GM19452 (cell line): ENCODE results near the gene KRT79.
"Not testable (repeated sequence)": the region's sequence is repeated elsewhere in the genome, so short reads cannot be mapped to it uniquely, and the experiment has no call there.

Source experiments
- ATAC-seq: cut with Tn5 transposase; IDR thresholded peaks from one replicate; pipeline ENCODE4 v1.9.1; 2021; ENCODE audit not compliant: unreplicated experiment

Gene KRT79

DNA sequence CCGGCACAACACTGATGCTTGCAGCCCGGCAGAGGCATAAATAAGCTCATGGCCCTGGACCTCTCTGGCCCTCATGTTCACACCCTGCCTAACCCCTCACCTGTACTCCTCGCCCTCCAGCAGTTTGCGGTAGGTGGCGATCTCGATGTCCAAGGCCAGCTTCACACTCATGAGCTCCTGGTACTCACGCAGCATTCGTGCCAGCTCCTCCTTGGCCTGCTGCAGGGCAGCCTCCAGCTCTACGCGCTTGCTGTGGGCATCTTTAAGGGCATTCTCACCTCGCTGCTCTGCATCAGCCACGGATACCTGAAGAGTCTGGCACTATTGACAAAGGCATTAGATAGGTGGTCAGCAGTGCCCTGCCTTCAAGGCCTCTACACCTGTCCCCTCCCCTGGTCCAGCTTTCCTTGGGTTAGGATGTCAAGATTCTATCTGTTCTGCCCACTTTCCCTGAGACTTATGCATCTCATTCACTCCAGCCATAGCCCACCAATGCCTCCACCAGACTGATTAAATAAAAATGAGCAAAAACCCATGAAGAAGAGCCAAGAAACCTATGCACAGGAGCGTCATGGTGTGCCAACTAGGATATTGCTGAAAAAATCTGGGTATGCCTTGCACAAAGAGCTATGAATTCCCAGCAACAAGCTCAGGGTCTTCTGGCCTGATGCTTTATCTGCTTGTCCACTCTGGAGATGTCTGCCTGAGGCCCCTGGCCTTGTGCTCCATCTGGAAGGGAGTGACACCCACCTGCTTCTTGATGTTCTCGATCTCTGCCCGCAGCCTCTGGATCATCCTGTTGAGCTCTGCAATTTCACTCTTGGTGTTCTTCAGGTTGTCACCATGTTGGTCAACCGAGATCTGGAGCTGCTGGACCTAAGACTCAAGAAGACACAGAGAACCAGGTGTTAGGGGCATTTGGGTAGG lies 26.3 kb downstream of the KRT79 start:
- no peak for ATAC-seq

DNA sequence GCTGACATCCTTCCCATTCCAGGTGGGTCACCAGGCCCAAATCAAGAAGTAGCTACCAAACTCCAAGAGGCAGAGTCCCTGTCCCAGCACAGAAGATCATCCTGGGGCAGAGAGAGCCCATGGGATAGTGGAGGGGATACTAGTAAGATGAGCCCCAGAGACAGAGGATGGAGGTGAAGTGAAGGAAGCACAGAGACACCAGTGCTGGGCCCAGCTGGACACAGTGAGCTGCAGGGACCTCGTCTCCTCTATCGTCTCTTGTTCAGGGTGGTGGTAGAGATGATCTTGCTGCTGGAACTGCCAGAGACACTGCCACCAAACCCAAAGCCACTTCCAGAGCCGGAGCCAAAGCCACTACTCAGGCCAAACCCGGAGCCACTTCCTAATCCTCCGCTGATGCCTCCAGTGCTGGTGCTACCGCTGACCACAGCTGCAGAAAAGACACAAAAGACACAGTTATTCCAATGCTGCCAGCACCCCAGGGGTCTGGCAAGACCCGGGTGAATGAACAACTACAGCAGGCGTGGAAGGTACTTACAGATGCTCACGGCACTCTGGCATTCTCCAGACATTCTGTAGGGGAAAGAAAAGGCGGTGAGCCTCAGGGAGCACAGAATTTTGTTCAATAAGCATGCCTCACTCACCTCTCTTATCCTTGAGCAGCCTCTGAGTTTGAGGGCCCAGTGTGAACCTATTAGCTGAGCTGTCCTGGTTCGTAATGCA lies 27.1 kb downstream of the KRT79 start:
- ATAC-seq, result no peak

- ATAC-seq, result no peak
Measured at GRCh38 chr12:52806169-52806811, 27.8 kb downstream of the KRT79 start.

GRCh38 chr12:52805739-52806138 lies 28.4 kb downstream of the KRT79 start:
- ATAC-seq, result no peak

DNA sequence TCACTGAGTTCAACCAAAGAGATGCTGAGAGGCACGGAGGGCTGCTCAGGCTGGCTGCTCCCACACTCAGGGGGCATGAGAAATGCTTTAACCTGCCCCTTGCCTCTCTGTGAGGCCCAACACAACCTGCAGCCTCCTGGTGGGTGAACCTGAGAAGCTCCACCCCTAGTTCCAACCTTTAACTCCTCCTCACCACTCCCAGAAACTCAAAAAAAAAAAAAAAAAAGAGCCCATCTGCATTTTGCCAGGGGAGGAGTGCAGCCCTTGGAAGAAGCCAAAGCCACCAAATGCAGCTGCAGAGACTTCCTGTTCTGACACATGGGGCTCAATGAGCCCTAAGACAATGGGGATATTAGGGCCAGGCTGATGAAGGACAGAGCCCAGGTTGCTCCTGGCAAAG lies 29.1 kb downstream of the KRT79 start:
- no peak for ATAC-seq

DNA sequence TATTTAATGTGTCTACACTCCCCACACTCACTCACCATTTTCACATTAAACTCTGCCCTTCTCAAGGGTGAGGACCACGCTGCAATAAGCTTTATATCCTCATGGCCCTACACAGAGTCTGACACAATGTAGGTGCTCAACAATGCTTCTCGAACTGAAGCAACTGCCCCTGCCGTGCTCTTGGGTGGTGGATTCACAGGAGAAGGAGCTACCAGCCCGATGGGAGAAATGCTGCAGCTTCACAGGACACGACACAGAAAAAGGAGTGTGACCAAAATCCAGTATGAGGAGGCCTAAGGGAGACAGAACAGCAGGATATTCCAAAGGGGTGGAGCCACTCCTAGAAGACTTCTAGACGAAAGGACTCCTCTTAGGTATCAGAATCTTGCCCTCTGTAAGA lies 31.7 kb downstream of the KRT79 start:
- ATAC-seq, result no peak

DNA sequence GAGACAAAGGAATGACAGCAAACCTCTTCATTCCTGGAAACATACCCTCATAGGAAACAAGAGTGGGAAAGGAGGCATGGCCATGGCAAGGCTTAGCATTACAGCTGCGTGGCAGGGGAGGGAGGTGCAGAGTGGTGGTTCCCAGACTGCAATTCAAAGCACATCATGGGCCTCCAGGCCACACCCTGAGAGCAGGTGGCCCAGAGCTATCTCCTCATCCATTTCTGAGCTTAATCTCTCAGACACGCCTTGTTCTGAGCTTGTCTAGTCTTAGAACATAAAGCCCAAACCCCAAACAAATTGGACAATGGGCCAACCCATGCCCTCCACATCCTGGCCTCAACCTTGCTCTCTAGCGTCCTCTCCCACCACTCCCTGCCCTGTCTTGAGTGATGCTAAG lies 32.3 kb downstream of the KRT79 start:
- no peak for ATAC-seq

DNA sequence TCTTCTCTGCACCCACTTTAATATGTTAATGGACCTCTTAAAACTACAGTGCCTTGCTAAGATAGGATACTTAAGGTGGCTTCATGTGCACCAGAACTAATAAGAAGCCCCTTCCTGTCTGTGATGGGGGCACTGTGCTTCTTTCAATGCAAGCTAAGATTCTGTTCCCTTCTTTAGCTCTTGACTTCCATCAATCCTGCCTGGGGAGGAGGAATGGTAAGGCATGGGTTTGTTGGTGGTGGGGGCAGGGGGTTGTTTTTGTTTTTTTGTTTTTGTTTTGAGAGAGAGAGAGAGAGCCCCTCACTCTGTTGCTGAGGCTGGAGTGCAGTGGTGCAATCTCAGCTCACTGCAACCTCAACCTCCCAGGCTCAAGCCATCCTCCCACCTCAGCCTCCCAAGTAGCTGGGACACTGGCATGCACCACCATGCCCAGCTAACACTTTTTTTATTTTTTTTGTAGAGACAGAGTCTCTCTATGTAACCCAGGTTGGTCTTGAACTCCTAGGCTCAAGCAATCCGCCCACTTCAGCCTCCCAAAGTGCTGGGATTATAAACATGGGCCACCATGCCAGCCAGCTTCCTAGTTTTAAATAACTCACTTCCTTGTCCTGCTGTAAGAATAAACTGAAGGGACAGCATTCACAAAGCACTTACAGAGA lies 33.7 kb downstream of the KRT79 start:
- ATAC-seq, result no peak

DNA sequence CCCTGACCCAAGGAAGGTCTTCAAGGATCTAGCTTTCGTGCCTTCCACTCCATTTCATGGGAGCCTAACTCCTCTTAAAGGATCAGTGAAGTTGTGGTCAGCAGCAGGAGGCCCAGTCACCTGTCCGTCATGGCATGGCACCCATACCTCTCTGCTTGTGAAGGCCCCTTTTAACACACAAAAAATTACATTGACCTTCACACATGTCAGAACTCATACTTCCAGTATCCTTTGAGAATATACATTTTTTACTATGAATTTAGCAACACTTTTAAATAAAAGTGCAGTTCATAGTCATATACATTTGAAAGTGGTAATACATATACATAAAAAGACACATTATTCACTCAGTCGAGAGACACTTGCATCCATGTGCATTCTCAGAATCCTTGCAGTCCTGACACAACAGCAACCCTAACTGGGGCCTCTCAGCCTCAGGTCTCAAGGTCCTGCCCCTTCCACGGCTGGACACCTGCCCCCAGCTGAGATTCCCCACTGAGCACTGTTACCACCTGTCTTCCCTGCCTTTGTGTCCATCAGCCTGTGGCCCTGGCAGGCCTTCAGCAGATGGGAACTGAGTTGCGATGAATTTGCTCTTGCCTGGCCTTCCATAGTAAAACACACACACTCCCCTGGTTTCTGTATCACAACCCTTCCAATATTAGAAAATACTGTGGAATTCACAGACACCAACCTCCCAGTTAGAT lies 34.5 kb downstream of the KRT79 start:
- no peak for ATAC-seq

GRCh38 chr12:52798671-52799504 lies 35.2 kb downstream of the KRT79 start:
- no peak for ATAC-seq

GRCh38 chr12:52798003-52798670 lies 36.0 kb downstream of the KRT79 start:
- ATAC-seq, result no peak

- ATAC-seq, result no peak
Measured at GRCh38 chr12:52797529-52797894, 36.6 kb downstream of the KRT79 start.

- no peak for ATAC-seq
Measured at GRCh38 chr12:52796839-52797528, 37.1 kb downstream of the KRT79 start.

- ATAC-seq, result no peak
Measured at GRCh38 chr12:52796429-52796794, 37.7 kb downstream of the KRT79 start.

GRCh38 chr12:52795694-52796428 lies 38.2 kb downstream of the KRT79 start, which contains the start of gene KRT3:
TSS of gene KRT3 (minus strand) at chr12:52796117. CDS start at chr12:52796042, 75 bp downstream.
- ATAC-seq, result no peak

GRCh38 chr12:52795332-52795674 lies 38.8 kb downstream of the KRT79 start:
- ATAC-seq, result not testable (repeated sequence)

- ATAC-seq, result no peak
Measured at GRCh38 chr12:52794479-52795331, 39.4 kb downstream of the KRT79 start.
